ENCODE data around the gene EHF. TPM values are rescaled to one million over a fixed set of nuclear protein-coding genes. Genes with fewer than 3 reads are reported as not detected.

EHF gene
- total RNA-seq, 2 donors from 2014 or later: 164 to 332 TPM

DNA sequence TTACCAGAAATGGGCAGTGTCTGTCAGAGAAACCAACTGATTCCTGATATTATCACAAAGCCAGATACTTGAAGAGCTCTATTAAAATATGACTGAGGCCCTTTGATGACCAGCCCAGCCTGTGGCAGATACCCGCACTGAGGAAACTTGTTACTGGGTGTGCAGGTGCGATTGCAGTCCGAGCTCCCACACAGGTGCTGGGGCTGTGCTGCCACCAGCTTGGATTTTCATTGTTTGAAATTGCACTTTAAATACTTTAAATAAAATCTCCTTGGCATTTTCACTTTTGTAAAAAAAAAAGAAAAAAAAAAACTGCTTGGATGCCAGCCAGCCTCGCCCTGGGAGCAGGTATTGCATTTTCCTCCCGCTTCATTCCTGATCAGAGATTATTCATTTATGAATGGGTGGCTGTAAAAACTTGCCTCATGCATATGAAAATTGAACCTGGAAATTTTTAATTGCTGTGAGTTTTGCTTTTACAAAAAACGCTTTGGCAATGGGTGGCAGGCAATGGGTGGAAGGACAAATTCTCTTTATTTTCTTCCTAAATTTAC is 21.2 kb downstream of the EHF start:
- Histone ChIP-seq H3K27me3 (replicated peaks; ENCODE audit: insufficient read depth) (no peaks in the 10 kb centered on the region), H3K4me3 (no peak overlapping the region), H3K36me3 (no peaks in the 10 kb centered on the region), H3K27ac (peak overlapping the region; percentile 78 to 90), H3K4me1 (replicated peaks) (peaks cover 35% of the 10 kb centered on the region), H3K9me3 (no peaks in the 10 kb centered on the region)
- intact Hi-C loops (cut with DNase I): no loop called here
- TF ChIP-seq CTCF (IDR thresholded peaks at IDR 0.05) (no peak), POLR2AphosphoS5 (IDR thresholded peaks at IDR 0.05) (no peak), POLR2A (IDR thresholded peaks at IDR 0.05) (no peak)
- no peak for DNase-seq (ENCODE audit: low spot score)
- WGBS: 46% methylated on average over 6 of the region's 6 CpGs

DNA sequence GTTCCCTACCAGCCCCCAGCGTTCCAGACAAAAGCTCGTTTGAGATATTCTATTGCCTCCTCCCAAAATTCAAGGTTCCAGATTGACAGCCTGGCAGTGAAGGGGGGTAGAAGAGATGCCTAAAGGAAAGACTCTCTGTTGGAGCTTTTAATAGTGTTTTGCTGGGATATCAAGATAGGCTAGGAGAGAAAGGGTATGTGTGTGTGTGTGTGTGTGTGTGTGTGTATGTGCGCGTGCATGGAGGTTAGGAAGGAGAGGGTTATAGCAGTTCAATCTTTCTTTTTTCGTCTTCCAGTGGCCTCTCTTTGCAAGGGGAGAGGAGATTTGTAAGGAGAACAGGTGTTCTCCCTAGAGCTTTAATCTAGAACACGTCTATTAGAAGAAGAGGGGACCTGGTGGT is 22.0 kb downstream of the EHF start:
- H3K27me3 ChIP-seq (replicated peaks; ENCODE audit: insufficient read depth): no peaks in the 10 kb centered on the region
- no peak for DNase-seq (ENCODE audit: low spot score)
- no peak overlapping the region for H3K4me3 ChIP-seq
- H3K9me3 ChIP-seq: no peaks in the 10 kb centered on the region
- H3K36me3 ChIP-seq: no peaks in the 10 kb centered on the region
- H3K4me1 ChIP-seq (replicated peaks): peaks cover 35% of the 10 kb centered on the region
- WGBS: 61% methylated on average over 6 of the region's 6 CpGs
- H3K27ac ChIP-seq: peak overlapping the region; percentile 78 to 90
- intact Hi-C loops (cut with DNase I): no loop called here
- TF ChIP-seq POLR2AphosphoS5 (IDR thresholded peaks at IDR 0.05) (no peak), POLR2A (IDR thresholded peaks at IDR 0.05) (no peak), CTCF (IDR thresholded peaks at IDR 0.05) (no peak)

- Histone ChIP-seq H3K9me3 (no peaks in the 10 kb centered on the region), H3K36me3 (no peaks in the 10 kb centered on the region), H3K4me3 (no peak overlapping the region), H3K27me3 (replicated peaks; ENCODE audit: insufficient read depth) (no peaks in the 10 kb centered on the region), H3K4me1 (replicated peaks) (peaks cover 31% of the 10 kb centered on the region), H3K27ac (peak overlapping the region; percentile 78 to 90)
- DNase-seq (ENCODE audit: low spot score): no peak
- intact Hi-C loops (cut with DNase I): no loop called here
- WGBS: 66% methylated on average over 3 of the region's 3 CpGs
- TF ChIP-seq POLR2A (IDR thresholded peaks at IDR 0.05) (no peak), CTCF (IDR thresholded peaks at IDR 0.05) (no peak), POLR2AphosphoS5 (IDR thresholded peaks at IDR 0.05) (no peak)
These were observed 22.4 kb downstream of the EHF start for GRCh38 chr11:34643311-34643710.

DNA sequence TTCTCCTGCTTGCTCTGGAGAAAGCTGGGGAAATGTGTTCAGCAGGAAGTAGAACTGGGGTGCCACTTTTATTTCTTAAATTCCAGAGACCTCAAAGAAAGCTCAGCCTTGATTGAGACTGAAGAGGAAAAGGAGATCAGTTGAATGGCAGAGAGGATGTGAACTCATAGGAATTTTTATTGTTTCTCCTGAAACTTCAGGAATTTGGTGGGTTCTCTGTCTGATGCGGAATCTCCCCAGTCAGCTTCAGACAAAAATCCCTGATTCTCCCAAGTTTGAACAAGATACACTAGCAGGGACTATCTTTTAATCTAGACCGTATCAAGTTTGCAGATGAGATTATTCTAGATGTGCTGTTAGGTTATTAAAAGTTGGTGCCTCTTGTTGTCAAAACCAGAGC is 23.0 kb downstream of the EHF start:
- intact Hi-C loops (cut with DNase I): no loop called here
- DNase-seq (ENCODE audit: low spot score): no peak
- Histone ChIP-seq H3K9me3 (no peaks in the 10 kb centered on the region), H3K27me3 (replicated peaks; ENCODE audit: insufficient read depth) (no peaks in the 10 kb centered on the region), H3K36me3 (no peaks in the 10 kb centered on the region), H3K4me3 (no peak overlapping the region), H3K27ac (peak overlapping the region; percentile 78 to 90), H3K4me1 (replicated peaks) (peaks cover 28% of the 10 kb centered on the region)
- WGBS: 49% methylated on average over 2 of the region's 2 CpGs
- TF ChIP-seq CTCF (IDR thresholded peaks at IDR 0.05) (no peak), POLR2A (IDR thresholded peaks at IDR 0.05) (no peak), POLR2AphosphoS5 (IDR thresholded peaks at IDR 0.05) (no peak)

GRCh38 chr11:34644669-34645406 is 23.9 kb downstream of the EHF start:
- 75% methylated on average over 9 of the region's 9 CpGs for WGBS
- Histone ChIP-seq H3K4me3 (no peak overlapping the region), H3K27me3 (replicated peaks; ENCODE audit: insufficient read depth) (no peaks in the 10 kb centered on the region), H3K4me1 (replicated peaks) (peaks cover 24% of the 10 kb centered on the region), H3K36me3 (no peaks in the 10 kb centered on the region), H3K27ac (peak overlapping the region; percentile 78 to 90), H3K9me3 (no peaks in the 10 kb centered on the region)
- intact Hi-C loops (cut with DNase I): no loop called here
- DNase-seq (ENCODE audit: low spot score): no peak
- TF ChIP-seq POLR2A (IDR thresholded peaks at IDR 0.05) (no peak), POLR2AphosphoS5 (IDR thresholded peaks at IDR 0.05) (peak; percentile 2)

Measured in prostate gland (tissue), 2 donors.